ENCODE data around the gene YES1.
"Not testable (repeated sequence)": the region's sequence is repeated elsewhere in the genome, so short reads cannot be mapped to it uniquely, and the experiment has no call there.

YES1 gene

DNA sequence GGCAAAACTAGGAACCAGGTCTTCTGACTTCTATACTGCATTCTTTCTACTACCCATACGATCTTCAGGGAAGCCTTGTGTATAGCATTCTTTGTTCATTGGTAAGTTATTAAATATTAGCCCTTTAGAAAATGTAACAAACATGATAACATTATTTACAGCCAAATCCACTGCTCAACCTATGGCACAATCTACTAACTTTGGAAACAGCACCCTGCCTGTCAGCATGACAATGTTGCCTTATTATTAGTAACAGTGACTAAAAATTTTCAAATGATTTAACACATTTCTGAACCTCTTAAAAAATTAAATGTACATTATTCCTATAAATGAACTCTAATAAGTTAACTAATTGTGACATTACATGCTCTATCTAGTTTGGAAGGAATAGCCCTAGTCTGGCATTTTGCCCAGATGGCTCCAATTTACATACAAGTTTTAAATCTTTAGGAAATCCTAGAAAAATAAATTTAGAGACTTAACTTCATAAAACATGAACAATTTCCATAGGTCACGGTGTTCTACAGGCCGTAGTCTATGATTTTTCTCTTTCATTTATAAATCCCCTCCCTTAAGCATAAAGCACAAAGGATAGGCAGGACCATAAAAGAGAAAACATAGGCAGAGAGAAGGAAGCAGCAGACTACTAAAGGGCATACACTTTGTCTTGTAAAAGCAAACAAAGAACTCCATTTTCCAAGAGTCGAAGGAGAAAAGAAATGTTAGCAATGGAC, 33.7 kb downstream of the YES1 start:
- no peak for DNase-seq

DNA sequence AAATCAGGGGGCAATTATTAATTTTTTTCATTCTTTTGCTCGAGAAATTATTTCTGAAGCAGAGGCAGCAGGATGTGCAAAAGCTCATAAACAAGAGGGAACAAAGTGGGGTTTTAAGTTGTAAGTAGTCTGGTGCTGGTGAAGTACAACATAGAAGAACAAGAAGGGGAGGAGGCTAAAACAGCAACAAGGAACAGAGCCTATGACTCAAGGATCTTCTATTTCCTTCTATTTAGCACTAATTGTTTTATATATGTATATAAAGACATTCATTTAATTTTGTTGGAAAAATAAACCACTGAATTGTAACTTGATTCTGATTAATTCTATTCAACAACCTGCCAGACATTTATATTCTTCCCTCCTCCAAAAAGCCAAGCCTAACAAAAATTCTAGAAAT, 35.0 kb downstream of the YES1 start:
- no peak for DNase-seq

- DNase-seq, result not testable (repeated sequence)
These were observed 36.0 kb downstream of the YES1 start for GRCh38 chr18:776044-776443.

DNA sequence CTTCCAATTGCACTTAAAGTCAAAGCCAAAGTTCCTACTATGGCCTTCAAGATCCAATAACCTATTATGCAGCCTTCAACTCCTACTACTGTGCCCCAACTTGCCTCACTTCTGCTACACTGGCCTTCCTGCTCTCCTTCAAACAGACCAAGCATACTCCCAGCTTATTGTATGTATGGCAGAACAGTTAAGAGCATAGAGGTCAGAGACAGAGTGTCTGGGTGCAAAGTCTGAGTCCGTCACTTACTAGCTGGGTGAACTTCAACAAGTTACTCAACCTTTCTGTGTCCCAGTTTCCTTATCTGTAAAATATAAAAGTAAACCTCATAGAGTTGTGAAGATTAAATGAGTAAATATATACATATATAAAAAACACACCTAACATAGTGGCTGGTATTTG, 37.2 kb downstream of the YES1 start:
- DNase-seq, result no peak

GRCh38 chr18:773980-774624, 37.9 kb downstream of the YES1 start:
- no peak for DNase-seq

GRCh38 chr18:770583-770961, 41.5 kb downstream of the YES1 start:
- no peak for DNase-seq

GRCh38 chr18:767961-768360, 44.1 kb downstream of the YES1 start:
- DNase-seq, result no peak

DNA sequence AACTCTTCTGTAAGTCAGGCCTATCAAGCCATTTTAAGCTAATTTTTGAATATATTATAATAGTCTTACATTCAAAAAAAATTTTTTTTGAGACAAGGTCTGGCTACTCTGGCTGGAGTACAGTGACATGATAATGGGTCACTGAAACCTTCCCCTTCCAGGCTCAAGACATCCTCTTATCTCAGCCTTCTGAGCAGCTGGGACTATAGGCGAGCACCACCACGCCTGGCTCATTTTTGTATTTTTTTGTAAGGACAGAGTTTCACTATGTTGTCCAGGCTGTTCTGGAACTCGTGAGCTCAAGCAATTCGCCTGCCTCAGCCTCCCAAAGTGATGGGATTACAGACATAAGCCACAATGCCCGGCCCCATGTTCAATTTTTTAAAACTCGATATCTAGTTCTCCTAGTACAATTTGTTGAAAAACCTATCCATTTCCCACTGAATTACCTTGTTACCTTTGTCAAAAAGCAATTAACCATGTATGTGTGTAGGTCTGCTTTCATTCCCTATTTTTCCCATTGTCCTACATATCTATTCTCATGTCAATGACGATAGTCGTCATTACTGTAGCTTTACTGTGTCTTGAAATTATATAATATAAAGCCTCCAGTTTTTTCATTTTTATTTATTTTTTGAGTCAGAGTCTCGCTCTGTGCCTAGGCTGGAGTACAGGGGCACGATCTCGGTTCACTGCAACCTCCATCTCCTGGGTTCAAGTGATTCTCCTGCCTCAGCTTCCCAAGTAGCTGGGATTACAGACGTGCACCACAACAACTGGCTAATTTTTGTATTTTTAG, 44.8 kb downstream of the YES1 start:
- DNase-seq, result no peak

GRCh38 chr18:766550-766860, 45.5 kb downstream of the YES1 start:
- no peak for DNase-seq

DNA sequence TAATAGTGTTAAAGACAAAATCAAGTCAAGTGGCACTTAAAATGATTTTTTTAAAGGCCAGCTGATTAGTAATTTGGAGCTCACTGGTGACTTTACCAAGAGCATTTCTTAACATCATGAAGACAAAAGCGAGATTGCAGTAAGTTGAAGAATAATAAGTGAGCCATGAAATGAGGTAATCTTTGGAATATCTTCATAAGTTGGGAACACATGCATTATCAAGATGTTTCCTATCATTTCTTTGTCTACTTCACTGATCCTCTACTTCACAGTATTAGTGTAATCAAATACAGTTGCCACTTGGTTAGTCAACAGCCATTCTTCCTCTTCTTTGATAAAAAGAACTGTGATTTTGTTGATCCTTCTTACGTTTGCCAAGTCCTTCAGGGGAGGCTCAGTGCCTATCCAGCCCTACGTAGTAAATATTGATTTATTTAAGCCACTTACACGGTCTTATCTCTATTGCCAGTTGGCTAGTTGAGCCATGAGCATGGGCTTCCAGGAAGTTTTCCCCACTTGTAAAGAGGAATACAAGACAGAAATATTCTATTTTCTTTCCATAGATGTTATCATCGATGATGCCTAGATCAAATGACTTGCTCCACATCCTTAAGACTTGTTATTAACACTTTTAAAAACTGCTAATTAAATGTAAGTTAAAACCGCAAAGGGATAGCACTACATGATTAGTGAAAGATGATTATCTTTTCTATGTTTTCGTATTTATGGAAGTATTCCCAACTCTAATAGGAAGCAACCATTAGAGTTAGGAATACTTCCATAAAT, 46.1 kb downstream of the YES1 start:
- no peak for DNase-seq

DNA sequence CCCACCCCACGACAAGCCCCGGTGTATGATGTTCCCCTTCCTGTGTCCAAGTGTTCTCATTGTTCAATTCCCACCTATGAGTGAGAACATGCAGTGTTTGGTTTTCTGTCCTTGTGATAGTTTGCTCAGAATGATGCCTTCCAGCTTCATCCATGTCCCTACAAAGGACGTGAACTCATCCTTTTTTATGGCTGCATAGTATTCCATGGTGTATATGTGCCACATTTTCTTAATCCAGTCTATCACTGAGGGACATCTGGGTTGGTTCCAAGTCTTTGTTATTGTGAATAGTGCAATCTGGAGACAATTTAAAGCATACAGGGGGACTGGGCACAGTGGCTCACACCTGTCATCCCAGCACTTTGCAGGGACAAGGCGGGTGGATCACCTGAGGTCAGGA, 52.2 kb downstream of the YES1 start:
- not testable (repeated sequence) for DNase-seq

DNA sequence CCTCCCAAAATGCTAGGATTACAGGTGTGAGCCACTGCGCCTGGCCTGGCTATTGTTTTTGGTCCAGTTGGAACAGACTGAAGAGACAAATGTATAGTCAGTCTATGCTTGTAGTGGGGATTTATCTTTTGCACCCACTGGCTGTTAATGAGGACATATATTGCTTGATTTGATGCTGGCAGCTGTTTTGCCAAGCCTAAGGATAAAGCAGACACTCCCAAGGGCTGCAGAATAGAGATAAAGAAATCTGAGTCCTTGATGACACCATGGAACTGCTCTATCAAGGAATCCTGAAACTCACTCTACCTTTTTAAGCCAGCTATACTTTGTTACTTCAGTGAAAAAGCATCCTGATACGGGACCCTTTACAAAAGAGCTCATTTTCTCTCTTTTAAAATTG, 56.5 kb downstream of the YES1 start:
- no peak for DNase-seq

DNA sequence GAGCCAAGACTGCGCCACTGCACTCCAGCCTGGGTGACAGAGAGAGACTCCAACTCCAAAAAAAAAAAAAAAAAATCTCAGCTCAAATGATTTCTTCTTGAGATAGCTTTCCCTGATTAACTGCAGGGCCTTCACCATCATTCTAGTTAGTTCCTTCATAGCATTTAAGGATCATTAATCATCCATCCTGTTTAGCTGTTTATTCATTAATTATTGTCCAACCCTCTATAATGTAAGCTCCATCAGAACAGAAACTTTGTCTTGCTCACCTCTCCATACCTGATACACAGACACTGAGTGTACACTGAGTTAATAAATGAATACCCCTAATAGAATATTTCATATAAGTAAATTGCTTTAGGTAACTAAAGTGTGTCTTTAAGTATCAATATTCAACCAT, 57.4 kb downstream of the YES1 start:
- no peak for DNase-seq

GRCh38 chr18:750456-750855, 61.6 kb downstream of the YES1 start:
- DNase-seq, result no peak

DNA sequence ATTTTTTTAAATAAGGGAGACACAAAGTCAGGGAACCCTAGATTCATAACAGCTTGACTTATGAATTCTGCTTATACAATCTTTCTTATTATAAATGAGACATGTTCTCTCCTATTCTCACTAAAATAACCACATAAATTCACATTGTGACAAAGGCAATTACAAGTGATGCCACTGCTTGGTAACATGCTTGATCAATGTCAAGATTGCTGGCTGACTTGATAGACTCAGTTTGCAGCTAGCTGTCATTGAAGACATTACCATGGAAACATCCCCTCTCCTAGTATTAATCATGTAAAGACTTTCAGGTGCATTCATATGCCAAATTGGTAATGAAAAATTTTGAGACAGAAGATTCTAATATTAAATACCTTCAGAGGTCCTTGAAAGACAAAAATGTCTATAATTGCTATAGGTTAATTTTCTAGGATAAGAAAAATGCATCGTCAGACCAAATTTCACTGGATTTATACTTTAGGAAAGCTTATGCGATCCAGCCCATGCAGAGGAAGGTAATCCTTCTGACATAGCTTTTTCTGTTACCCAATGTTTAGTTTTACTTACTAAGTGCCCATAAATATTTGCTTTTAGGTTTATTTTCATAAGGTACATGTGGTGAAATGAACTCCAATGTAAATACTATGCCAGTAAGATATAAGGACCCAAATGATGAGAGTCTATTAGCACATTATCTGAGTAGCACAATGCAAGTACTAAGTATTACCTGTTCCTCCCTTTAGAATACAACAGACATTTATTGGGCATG, 67.0 kb downstream of the YES1 start:
- DNase-seq, result no peak

- peak; percentile 14 for DNase-seq
These were observed 70.0 kb downstream of the YES1 start for GRCh38 chr18:741931-742512.

GRCh38 chr18:732371-732770, 79.7 kb downstream of the YES1 start:
- no peak for DNase-seq

- no peak for DNase-seq
These were observed 80.9 kb downstream of the YES1 start for GRCh38 chr18:731185-731584.

- no peak for DNase-seq
These were observed 81.3 kb downstream of the YES1 start for GRCh38 chr18:730692-731091.

DNA sequence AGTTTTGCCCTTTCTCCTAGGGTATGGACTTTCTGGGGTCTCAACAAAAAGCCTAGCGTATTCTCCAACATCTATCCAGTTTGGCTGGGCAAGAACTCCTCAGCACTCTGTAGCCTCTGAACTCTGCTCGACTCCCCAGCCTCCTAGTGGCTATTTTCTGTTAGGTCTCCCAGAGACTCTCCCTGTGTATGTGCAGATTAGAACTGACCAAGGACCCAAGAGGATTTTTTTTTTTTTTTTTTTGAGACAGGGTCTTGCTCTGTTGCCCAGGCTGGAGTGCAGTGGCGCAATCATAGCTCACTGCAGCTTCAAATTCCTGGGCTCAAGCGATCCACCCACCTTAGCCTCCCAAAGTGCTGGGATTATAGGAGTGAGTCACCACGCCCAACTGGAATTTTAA, 81.9 kb downstream of the YES1 start:
- DNase-seq, result not testable (repeated sequence)

GRCh38 chr18:725646-726045, 86.4 kb downstream of the YES1 start:
- no peak for DNase-seq

DNA sequence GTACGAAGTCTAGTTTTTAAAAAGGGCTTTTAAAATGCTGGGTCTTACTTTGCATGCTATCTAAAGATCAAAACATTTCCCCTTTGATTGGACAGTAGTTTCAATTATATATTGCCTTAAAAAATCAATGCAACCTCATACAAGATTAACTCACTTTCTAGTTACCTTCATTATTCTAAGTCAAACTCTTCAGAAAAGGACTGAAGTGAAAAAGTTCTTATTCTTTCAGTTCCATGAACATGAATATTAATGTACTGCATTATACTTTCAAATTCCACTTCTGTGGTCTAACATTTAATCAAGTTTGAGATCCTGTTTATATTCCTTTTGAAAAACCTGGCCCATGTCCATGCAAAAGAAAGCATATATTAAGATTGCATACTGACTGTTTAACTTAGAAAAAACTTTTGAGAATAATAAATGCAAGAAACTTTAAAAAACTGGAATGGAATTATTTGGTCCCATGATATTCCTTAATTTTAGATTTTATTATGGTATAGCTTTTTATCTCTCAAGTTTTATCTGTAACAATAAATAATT, 88.4 kb downstream of the YES1 start:
- DNase-seq, result no peak

Data from NCI-H1694 (cell line).